GM23338 (cell line): ENCODE measurements around the gene HOXD4. TPM values are rescaled to one million over a fixed set of nuclear protein-coding genes. Genes with fewer than 3 reads are reported as not detected.

Experiments used
- ATAC-seq: fragments of 200-7000 bp; cut with Tn5 transposase; 3 replicates; pipeline ENCODE4 v1.9.1; 2020
- DNase-seq: peaks from one replicate; pipeline ENCODE4 v3.0.0-alpha.2; 2015; ENCODE audit warnings: low spot score
- H2AFZ ChIP-seq: fragments of 200-600 bp; sonication (generic); 2 replicates; pipeline ENCODE4 v1.8.0; 2016; ENCODE audit warnings: antibody characterized with exemption, mild to moderate bottlenecking, moderate library complexity
- H3F3A ChIP-seq: fragments of 200-600 bp; sonication (generic); replicated peaks from 2 replicates; pipeline ENCODE4 v1.8.0; 2017; ENCODE audit warnings: antibody characterized with exemption, mixed run types, low read depth
- H3K27ac ChIP-seq: fragments of 200-600 bp; sonication (generic); 2 replicates; pipeline ENCODE4 v1.6.1; 2016; ENCODE audit warnings: low read depth
- H3K27me3 ChIP-seq: fragments of 200-600 bp; sonication (generic); 2 replicates; pipeline ENCODE4 v1.8.0; 2016; ENCODE audit warnings: mild to moderate bottlenecking, mixed run types, moderate library complexity; ENCODE audit not compliant: insufficient read depth
- H3K36me3 ChIP-seq: fragments of 200-600 bp; sonication (generic); 2 replicates; pipeline ENCODE4 v1.8.0; 2016; ENCODE audit warnings: mild to moderate bottlenecking; ENCODE audit not compliant: insufficient read depth
- H3K4me1 ChIP-seq: fragments of 200-600 bp; sonication (generic); 2 replicates; pipeline ENCODE4 v1.8.0; 2016; ENCODE audit warnings: mild to moderate bottlenecking, moderate library complexity; ENCODE audit not compliant: insufficient read depth
- H3K4me2 ChIP-seq: fragments of 200-600 bp; sonication (generic); 2 replicates; pipeline ENCODE4 v1.7.1; 2017; ENCODE audit warnings: mixed run types
- H3K4me3 ChIP-seq: fragments of 200-600 bp; sonication (generic); 2 replicates; pipeline ENCODE4 v1.6.1; 2016; ENCODE audit warnings: mixed run types
- H3K79me2 ChIP-seq: fragments of 200-600 bp; sonication (generic); replicated peaks from 2 replicates; pipeline ENCODE4 v1.8.0; 2017; ENCODE audit warnings: mild to moderate bottlenecking; ENCODE audit not compliant: insufficient read depth
- H3K9me2 ChIP-seq: fragments of 200-600 bp; sonication (generic); 2 replicates; pipeline ENCODE4 v1.8.0; 2017; ENCODE audit not compliant: insufficient read depth
- H4K20me1 ChIP-seq: fragments of 200-600 bp; sonication (generic); replicated peaks from 2 replicates; pipeline ENCODE4 v1.8.0; 2017; ENCODE audit warnings: mild to moderate bottlenecking; ENCODE audit not compliant: insufficient read depth
- H3K27ac Mint-ChIP-seq: 2 replicates; pipeline ENCODE4 v1.8.0; 2020; ENCODE audit warnings: inconsistent platforms, mild to moderate bottlenecking, moderate library complexity, mixed read lengths
- H3K27me3 Mint-ChIP-seq: 3 replicates; pipeline ENCODE4 v1.8.0; 2022; ENCODE audit warnings: low read depth, mild to moderate bottlenecking, moderate library complexity, mixed read lengths, inconsistent platforms; ENCODE audit not compliant: insufficient read depth, poor library complexity
- H3K36me3 Mint-ChIP-seq: 3 replicates; pipeline ENCODE4 v1.8.0; 2021; ENCODE audit warnings: low read depth, mild to moderate bottlenecking, inconsistent platforms, moderate library complexity, mixed read lengths
- H3K4me1 Mint-ChIP-seq: 3 replicates; pipeline ENCODE4 v1.8.0; 2020; ENCODE audit warnings: mild to moderate bottlenecking, inconsistent platforms, mixed read lengths
- H3K4me3 Mint-ChIP-seq: 3 replicates; pipeline ENCODE4 v1.8.0; 2021; ENCODE audit warnings: moderate library complexity, mild to moderate bottlenecking, inconsistent platforms, mixed read lengths
- H3K9me3 Mint-ChIP-seq: 3 replicates; pipeline ENCODE4 v1.8.0; 2020; ENCODE audit warnings: moderate library complexity, mild to moderate bottlenecking, inconsistent platforms, mixed read lengths
- CTCF ChIP-seq, 2 experiments: fragments of 200-600 bp in 1 of 2; sonication (generic) in 1 of 2; conservative IDR thresholded peaks; 2 replicates each; pipeline versions ENCODE4 v1.5.1 to v1.6.1; 2016 to 2017; ENCODE audit warnings: antibody characterized with exemption in 2 of 2, low read depth in 2 of 2, mild to moderate bottlenecking in 2 of 2, moderate library complexity in 1 of 2
- ETS1 ChIP-seq: IDR thresholded peaks from 2 replicates; pipeline ENCODE4 v1.6.1; 2016; ENCODE audit warnings: antibody characterized with exemption
- EZH2 ChIP-seq: fragments of 200-600 bp; sonication (generic); IDR thresholded peaks from one replicate; pipeline ENCODE4 v1.8.0; 2017; ENCODE audit warnings: antibody characterized with exemption, mild to moderate bottlenecking, low read depth; ENCODE audit not compliant: unreplicated experiment
- EZH2phosphoT487 ChIP-seq: fragments of 200-600 bp; sonication (generic); IDR thresholded peaks from one replicate; pipeline ENCODE4 v1.8.1; 2018; ENCODE audit warnings: antibody characterized with exemption; ENCODE audit not compliant: unreplicated experiment
- JUNB ChIP-seq: IDR thresholded peaks from one replicate; pipeline ENCODE4 v1.6.1; 2016; ENCODE audit warnings: antibody characterized with exemption; ENCODE audit not compliant: unreplicated experiment
- NANOG ChIP-seq: IDR thresholded peaks from 2 replicates; pipeline ENCODE4 v1.6.1; 2016; ENCODE audit warnings: antibody characterized with exemption, borderline replicate concordance
- STAT1 ChIP-seq: IDR thresholded peaks from one replicate; pipeline ENCODE4 v1.6.1; 2016; ENCODE audit warnings: antibody characterized with exemption; ENCODE audit not compliant: unreplicated experiment
- ZNF114 ChIP-seq: fragments of 250-450 bp; sonication (Bioruptor Pico); IDR thresholded peaks from 2 replicates; pipeline ENCODE4 v1.5.0; 2020; ENCODE audit warnings: mild to moderate bottlenecking, moderate library complexity
- ZNF331 ChIP-seq: fragments of 250-450 bp; sonication (Bioruptor Pico); IDR thresholded peaks from 2 replicates; pipeline ENCODE4 v1.5.0; 2020; ENCODE audit warnings: low read depth, mild to moderate bottlenecking, moderate library complexity
- polyA plus RNA-seq: library from polyadenylated mRNA; unstranded; fragments of >200 nt; fragmentation: Nextera tagmentation; extraction: Ambion mirVana; gene quantifications from 2 replicates; pipeline ENCODE4 v1.2.1, GENCODE V29; 2016
- total RNA-seq: library from RNA; depleted of rRNA; stranded (reverse); fragments of >200 nt; shearing (Covaris generic); gene quantifications from 2 replicates; pipeline ENCODE4 v1.2.3, GENCODE V29; 2014
- TF ChIP-seq, protein P1 (sequence below): IDR thresholded peaks from one replicate; pipeline ENCODE4 v1.6.1; 2018; ENCODE audit warnings: antibody characterized with exemption; ENCODE audit not compliant: unreplicated experiment

HOXD4 gene
- total and polyA plus RNA-seq, 2 experiments from 2014 or later: not detected

GRCh38 chr2:176131848-176132158 lies 19.5 kb upstream of the HOXD4 start (continued):
- TF ChIP-seq, protein P1, sequence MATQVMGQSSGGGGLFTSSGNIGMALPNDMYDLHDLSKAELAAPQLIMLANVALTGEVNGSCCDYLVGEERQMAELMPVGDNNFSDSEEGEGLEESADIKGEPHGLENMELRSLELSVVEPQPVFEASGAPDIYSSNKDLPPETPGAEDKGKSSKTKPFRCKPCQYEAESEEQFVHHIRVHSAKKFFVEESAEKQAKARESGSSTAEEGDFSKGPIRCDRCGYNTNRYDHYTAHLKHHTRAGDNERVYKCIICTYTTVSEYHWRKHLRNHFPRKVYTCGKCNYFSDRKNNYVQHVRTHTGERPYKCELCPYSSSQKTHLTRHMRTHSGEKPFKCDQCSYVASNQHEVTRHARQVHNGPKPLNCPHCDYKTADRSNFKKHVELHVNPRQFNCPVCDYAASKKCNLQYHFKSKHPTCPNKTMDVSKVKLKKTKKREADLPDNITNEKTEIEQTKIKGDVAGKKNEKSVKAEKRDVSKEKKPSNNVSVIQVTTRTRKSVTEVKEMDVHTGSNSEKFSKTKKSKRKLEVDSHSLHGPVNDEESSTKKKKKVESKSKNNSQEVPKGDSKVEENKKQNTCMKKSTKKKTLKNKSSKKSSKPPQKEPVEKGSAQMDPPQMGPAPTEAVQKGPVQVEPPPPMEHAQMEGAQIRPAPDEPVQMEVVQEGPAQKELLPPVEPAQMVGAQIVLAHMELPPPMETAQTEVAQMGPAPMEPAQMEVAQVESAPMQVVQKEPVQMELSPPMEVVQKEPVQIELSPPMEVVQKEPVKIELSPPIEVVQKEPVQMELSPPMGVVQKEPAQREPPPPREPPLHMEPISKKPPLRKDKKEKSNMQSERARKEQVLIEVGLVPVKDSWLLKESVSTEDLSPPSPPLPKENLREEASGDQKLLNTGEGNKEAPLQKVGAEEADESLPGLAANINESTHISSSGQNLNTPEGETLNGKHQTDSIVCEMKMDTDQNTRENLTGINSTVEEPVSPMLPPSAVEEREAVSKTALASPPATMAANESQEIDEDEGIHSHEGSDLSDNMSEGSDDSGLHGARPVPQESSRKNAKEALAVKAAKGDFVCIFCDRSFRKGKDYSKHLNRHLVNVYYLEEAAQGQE: no peak

- Histone ChIP-seq H2AFZ (no peak overlapping the region), H3K9me2 (no peaks in the 10 kb centered on the region), H3K27ac (no peak overlapping the region), H3F3A (peaks cover 60% of the 10 kb centered on the region), H3K4me2 (0 out of 2 replicates have a peak overlapping the region, but pooled peaks have one; percentile 3), H3K4me1 (peaks cover 44% of the 10 kb centered on the region), H3K79me2 (no peaks in the 10 kb centered on the region), H4K20me1 (peaks cover 54% of the 10 kb centered on the region), H3K4me3 (no peak overlapping the region), H3K36me3 (no peaks in the 10 kb centered on the region), H3K27me3 (peaks cover 100% of the 10 kb centered on the region)
- DNase-seq (no peak), ATAC-seq (no peak)
- H3K27me3 Mint-ChIP-seq: peaks cover 95% of the 10 kb centered on the region
- H3K27ac Mint-ChIP-seq: no peak overlapping the region
- peaks cover 34% of the 10 kb centered on the region for H3K4me1 Mint-ChIP-seq
- H3K36me3 Mint-ChIP-seq: no peaks in the 10 kb centered on the region; the same call in 2 of the 3 replicates
- H3K9me3 Mint-ChIP-seq: peaks cover 5% of the 10 kb centered on the region; the same call in 1 of the 3 replicates
- no peak overlapping the region for H3K4me3 Mint-ChIP-seq
- TF ChIP-seq ETS1 (no peak), EZH2 (peak; percentile 94), CTCF (conservative IDR thresholded peaks at IDR 0.05; ENCODE audit: low read depth in 2 of 2) (no peak), ZNF114 (CRISPR knock-in tag) (no peak), ZNF331 (CRISPR knock-in tag) (no peak), NANOG (no peak), STAT1 (no peak), JUNB (no peak), EZH2phosphoT487 (peak; percentile 63)
- TF ChIP-seq, protein P1: no peak
These were observed 18.9 kb upstream of the HOXD4 start for GRCh38 chr2:176132205-176133171.
